ENCODE data around the gene PFDN4. TPM values are rescaled to one million over a fixed set of nuclear protein-coding genes. Genes with fewer than 3 reads are reported as not detected.

Gene PFDN4, protein sequence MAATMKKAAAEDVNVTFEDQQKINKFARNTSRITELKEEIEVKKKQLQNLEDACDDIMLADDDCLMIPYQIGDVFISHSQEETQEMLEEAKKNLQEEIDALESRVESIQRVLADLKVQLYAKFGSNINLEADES
- polyA plus RNA-seq: 10 to 100 TPM; 30.4 to 56.3 (median 35.4) TPM

DNA sequence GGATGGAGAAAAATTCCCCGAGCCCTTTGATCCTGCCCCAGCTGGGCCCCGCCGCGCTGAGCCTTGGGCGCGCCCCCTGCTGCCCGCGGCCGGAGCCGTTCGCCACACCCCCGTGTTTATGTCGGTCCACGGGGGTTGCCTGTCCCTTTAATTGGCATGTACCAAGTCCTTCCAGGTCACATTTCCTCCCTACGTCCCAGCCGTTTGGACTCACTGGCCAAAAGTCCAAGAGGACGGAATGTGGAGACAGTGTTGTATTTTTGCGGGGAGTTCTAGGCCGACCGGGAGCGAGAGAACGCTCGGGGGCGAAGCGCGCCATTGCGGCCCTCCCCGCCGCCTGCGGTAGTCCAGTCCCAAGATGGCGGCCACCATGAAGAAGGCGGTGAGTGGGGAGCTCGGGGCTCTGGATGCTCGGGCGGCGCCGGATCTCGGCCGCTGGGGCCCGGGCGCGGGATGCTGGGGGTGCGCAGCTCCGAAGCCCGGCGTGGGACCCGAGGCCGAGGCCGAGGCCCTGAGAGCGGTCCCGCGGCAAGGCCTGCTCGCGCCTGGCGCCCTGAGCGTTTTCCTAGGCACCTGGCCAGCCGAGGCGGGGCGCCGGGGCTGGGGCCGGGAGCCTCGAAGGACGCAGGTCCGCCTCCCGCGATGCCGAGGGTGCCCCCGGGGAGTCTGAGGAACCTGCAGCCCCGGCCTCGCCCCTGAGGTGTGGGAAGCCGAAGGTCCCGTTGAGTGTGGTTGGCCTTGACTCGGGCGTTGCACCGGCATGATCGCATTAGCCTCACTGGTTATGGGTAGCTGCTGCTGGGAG is at the start of gene PFDN4:
PFDN4 (plus strand) TSS at position 345 of the 805 bp plus-strand sequence; CDS start at position 359, 14 bp downstream.
- peak within 1 kb of the TSS; percentile 95 for H3K27ac ChIP-seq (ENCODE audit: low read depth, low read length)
- WGBS, 3 donors: 0 to 1% (median 0%) methylated on average over 67 to 76 of the region's 76 CpGs

DNA sequence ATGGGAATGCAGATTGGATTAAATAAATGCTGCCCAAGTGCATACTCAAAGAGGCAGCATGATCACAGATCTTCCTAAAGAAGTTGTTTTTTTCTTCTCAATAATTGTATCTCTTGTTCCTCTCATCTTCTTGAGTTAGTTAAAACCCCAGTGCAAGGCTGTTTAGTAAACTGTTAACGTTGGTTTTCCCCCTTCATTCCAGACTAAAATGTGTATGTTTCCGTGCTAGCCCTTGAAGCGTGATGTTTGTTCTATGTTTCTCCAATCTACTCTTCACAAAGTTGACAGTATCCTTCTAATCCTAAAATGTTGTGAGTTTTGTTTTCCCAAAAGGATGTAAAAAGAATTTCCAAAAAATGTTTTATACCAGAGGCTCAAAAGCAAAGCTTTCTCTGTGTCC is 49.7 kb upstream of the PFDN4 start:
- 74 to 85% (median 77%) methylated on average over 3 of the region's 3 CpGs for WGBS, 3 donors
- no peak overlapping the region for H3K27ac ChIP-seq (ENCODE audit: low read depth, low read length)

DNA sequence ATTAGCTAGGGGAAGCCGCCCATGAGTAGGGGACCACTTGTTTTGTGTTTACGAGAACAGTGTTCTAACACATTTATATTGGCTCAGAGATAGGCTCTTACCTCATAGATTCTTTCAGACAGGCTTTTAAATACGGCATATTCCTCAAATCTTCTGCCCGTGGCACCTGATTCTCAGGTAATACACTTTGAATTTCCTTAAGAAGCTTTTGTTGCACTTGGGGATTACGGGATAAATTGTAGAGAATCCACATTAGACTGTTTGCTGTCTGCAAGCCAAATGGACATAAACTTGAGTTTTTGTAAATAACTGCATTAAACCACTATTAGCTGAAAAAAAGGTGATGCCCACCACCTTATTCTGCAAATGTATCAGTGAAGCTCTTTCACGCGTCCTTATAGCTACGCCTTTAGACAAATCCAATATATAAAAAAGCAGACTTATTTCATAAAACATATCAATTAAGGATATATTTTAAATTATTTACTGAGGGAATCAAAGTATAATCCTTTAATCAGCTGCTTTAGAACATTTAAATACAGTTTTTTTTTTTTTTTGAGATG is 49.0 kb upstream of the PFDN4 start:
- no peak overlapping the region for H3K27ac ChIP-seq (ENCODE audit: low read depth, low read length)
- 87 to 91% (median 87%) methylated on average over 8 of the region's 8 CpGs for WGBS, 3 donors

DNA sequence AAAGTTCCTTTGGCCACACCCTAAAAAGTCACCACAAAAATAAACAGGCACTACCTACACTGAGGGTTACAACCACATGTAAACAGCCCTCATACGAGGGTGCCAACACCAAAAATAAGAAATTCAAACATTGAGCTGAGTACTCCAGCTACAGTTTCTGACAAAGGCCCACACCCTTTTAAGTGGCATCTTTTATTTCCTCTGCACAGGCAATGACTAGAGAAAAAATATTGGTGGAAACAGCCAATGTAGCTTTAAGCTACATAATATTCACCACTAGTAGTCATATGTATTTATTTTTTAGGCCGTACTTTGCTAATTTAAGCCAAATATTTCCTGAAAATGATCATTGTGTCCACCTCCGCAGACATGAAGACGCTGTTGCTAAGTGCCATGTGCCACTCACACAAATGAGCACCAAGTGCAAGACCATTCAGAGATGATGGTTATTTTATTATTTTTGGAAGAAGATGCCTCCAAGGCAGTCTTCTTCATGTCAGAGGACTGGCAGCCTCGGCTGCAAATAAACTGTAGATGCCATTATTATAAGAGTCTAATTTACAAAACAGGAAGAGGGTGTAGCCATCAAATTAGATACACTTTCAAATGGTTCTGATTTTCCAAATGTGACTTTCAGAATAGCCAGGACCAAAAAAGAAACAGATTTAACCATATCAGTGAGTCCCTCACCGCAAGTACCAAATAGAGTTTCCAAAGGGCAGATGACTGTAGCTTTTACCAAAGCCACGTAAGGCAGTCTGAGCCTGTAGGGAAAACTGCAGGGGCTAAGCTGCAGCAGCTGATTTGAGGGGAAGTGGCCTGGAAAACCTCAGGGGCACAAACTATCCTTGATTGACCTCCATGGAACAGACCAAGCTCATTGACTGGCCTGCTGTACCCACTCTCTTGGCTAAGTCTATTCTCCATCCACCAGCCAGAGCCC is 47.6 kb upstream of the PFDN4 start:
- WGBS, 3 donors: 79 to 86% (median 84%) methylated on average over 7 of the region's 7 CpGs

DNA sequence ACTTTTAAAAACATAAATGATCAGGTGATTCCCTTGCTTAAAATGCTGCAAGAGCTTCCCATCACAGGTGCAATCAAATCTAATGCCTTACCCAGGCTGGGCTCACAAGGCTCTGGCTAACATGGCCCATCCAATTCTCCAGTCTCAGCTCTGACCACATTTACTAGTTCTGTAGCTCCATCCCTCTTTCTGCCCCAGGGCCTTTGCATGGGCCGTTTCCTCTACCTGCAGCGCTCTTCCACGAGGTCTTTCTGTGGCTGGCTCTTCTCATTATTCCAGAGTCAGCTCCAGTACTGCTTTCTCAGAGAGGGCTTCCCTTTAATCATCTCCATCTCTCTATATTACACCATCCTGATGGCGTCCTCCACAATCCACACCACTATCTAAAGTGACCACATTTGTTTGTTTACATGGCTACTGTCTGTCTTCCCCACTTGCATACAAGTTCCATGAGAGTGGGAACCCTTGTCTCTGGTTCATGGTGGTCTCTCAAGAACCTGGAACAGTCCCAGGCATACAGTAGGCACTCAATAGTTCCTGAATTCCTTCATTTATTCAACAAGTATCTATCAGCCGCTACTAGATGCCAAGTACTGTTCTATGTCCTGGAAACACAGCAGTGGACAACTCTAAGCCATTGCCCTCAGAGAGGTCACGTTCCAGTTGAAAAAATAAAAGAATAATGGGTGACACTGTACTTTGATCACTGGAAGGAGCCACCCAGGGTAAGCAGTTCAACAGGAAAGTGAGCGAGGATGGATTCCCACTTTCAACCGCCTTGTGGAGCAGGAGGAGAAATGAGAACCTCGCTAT is 46.7 kb upstream of the PFDN4 start:
- 81 to 91% (median 91%) methylated on average over 9 of the region's 9 CpGs for WGBS, 3 donors

More for the DNA sequence above, 47.6 kb upstream of the PFDN4 start:
- H3K27ac ChIP-seq (ENCODE audit: low read depth, low read length): no peak overlapping the region

DNA sequence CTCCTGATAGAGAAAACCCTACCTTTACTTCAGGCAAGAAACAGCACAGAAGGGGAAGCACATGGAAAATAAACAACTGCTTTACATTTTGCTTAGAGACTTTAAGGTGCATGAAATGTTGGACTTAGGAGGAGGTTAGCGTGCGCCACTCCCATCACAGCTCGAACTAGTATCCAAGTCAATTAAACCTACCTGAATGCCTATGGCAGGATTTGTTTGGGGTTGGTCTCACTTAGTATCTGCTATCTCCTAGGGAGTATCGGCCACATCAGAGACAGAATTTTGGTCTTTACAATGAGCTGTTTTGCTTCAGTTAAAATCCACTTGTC is 46.1 kb upstream of the PFDN4 start:
- WGBS, 3 donors: 93 to 96% (median 93%) methylated on average over 4 of the region's 4 CpGs

More for the DNA sequence above, 46.7 kb upstream of the PFDN4 start:
- H3K27ac ChIP-seq (ENCODE audit: low read depth, low read length): no peak overlapping the region

DNA sequence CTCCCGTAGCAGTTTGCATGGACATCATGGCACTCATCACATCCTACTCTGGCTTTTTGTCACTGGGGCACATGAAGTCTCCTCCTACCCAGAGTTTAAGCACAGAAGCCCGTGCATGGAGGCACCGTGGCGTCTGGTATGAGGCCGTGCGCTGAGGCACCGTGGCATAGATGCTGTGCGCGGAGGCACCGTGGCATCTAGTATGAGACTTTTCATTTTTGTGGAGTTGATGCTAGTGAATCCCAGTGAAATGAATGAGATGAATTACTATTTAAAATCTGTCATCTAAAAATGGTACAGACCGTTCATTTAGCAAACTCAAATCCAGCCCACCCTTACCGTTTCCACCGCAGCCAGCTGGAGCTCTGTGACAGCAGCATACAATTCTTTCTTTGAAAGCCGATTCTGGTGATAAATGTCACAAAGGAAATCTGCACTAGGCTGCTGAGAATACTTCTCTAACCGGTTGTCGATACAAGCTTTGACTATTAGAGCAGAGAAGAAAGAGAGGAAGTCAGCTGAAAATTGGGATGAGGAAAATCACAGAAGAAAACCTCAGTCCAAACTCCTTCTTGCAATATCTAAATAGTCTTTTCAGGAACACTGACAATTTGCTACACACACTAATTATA is 45.4 kb upstream of the PFDN4 start:
- 46 to 60% (median 57%) methylated on average over 16 of the region's 16 CpGs for WGBS, 3 donors

More for the DNA sequence above, 46.1 kb upstream of the PFDN4 start:
- no peak overlapping the region for H3K27ac ChIP-seq (ENCODE audit: low read depth, low read length)

DNA sequence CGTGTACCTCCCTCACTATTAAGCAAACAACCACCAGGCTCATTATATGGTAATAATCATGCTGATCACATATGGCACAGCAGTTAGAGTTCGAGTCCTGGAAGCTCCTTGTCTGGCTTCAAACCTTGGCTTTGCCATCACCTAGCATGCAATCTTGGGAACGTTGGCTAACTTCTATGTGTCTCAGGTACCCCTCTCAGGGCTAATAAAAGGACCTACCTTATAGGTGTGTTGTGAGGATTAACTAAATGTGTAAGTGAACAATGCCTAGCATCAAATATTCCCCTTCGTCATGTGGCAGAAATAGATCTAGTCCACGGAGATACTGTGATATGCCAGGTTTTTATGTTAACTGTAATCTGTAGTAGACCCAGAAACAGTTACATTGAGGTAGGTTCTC is 44.5 kb upstream of the PFDN4 start:
- H3K27ac ChIP-seq (ENCODE audit: low read depth, low read length): no peak overlapping the region
- WGBS, 3 donors: 82 to 87% (median 84%) methylated on average over 5 of the region's 5 CpGs

More for the DNA sequence above, 45.4 kb upstream of the PFDN4 start:
- H3K27ac ChIP-seq (ENCODE audit: low read depth, low read length): no peak overlapping the region

DNA sequence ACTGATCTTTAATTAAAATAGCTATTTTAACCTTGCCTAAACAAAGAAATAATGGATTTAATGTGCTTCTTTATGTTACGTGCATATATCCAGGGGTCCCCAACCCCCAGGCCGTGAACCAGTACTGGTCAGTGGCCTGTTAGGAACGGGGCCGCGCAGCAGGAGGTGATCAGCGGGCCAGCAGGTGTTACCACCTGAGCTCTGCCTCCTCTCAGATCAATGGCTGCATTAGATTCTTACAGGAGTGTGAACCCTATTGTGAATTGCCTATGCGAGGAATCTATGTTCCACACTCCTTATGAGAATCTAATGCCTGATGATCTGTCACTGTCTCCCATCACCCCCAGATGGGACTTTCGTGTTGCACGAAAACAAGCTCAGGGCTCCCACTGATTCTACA is 42.9 kb upstream of the PFDN4 start:
- 90 to 93% (median 93%) methylated on average over 9 of the region's 9 CpGs for WGBS, 3 donors
- H3K27ac ChIP-seq (ENCODE audit: low read depth, low read length): no peak overlapping the region

DNA sequence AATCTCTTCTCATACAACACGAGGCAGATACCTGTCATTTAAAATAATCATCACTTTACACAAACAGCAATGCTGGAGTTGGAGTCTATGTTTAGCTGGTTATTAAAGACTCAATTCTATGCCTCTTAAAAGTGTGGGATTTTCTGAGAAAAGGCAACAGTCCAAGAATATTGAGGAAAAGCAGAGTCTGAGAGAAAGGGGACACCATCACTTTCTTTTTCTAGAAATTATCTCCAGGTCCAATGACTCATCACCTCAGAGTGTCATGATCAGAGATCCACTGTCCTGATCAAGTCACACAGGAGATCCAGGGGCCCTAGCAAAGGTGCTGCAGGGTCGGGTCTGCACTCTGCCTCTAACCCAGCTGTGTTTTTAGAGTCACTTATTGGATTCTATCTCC is 42.1 kb upstream of the PFDN4 start:
- no peak overlapping the region for H3K27ac ChIP-seq (ENCODE audit: low read depth, low read length)
- WGBS, 3 donors: 32 to 59% (median 55%) methylated on average over 2 of the region's 2 CpGs

DNA sequence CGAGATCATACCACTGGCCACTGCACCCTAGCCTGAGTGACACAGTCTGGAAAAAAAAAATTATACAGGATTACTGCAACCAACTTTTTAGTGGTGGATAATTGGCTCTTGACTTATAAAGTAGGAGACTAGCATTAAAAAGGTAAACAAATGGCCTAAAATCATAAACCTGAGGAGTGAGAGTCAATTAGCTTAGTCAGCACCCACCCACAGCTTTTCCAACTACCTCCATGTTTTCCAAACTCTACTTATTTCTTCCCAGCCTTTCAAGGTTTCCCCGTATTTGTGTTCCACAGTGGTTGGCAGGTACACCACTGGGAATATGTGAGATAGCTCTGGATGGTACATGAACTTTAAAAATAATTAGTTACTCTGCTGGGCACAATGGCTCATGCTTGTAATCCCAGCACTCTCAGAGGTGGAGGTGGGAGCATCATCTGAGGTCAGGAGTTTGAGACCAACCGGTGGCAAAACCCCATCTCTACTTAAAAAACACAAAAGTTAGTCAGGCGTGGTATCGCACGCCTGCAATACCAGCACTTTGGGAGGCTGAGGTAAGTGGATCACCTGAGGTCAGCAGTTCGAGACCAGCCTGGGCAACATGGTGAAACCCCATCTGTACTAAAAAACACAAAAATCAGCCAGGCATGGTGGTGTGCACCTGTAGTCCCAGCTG is 40.8 kb upstream of the PFDN4 start:
- no peak overlapping the region for H3K27ac ChIP-seq (ENCODE audit: low read depth, low read length)
- WGBS, 3 donors: 90 to 94% (median 93%) methylated on average over 7 of the region's 7 CpGs

DNA sequence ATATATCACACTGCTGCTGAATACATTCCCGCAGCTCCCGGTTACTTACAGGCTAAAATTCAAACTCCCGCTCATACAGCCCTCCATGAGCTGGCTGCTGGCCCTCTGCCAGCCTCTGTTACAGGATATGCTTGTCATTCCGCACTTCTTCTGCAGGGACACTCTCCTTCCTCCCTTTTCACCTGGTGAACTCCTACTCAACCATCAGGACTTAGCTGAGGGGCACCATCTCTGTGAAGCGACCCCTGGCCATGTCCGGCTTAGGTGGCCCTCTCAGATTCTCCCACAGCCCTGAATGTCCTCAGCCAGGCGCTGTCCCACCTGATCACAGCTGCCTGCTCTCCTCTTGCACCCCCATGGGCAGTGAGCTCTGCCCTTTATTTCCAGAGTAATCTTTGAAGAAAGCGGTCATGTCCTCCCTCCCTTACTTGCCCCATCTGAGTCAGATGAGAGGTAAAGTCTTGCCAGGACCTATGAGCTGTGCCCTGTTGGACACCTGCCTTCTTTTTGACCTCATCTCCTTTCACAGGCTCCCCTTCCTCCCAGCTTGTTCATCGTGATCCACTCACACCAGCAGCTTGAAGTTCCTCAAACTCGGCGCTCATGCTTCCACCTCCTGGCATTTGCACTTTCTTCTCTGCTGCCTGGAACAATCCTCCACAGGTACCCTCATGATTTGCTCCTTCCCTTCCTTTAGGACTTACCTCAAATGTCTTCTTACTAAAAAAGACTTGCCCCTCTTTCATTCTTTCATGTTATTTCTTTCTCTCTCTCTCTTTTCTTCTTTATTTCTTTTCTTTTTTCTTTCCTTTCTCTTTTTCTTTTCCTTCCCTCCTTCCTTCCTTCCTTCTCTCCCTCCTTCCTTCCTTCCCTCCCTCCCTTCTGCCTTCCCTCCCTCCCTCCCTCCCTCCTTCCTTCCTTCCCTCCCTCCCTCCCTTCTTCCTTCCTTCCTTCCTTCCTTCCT is 39.7 kb upstream of the PFDN4 start:
- 56 to 61% (median 58%) methylated on average over 11 of the region's 11 CpGs for WGBS, 3 donors
- no peak overlapping the region for H3K27ac ChIP-seq (ENCODE audit: low read depth, low read length)

DNA sequence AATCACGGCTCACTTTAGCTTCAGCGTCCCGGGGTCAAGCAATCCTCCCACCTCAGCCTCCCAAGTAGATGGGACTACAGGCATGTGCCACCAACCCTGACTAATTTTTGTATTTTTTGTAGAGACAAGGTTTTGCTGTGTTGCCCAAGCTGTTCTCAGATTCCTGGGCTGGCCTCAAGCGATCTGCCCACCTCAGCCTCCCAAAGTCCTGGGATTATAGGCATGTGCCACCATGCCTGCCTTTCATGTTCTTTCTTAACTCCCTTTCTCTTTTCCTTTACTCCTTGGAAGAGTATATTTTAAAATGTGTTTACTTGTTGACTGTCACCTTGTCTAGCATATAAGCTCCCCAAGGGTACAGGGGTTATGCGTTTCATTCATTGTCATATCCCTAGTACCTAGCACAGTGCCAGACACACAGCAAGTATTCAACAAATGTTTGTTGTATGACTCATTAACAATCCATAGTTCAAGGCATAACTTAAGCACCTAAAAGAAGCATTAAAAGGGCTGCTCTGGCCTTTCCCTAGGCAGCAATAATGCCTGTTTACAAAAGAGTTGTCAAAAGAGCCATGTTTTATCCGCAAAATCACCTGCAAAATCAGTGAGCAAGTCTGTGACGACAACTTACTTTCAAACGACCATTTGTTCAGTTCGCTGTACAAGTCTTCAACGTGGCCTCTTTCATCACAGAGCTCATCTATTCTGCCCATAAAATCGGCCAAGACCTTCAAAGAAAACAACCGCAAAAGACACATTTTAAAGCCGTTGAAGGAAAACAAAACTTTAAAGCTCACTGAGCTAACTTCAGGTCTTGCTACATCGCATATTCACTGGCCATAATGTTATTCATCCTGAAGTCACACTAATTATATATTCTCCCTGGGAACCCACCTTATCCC is 38.7 kb upstream of the PFDN4 start:
- 69 to 77% (median 71%) methylated on average over 14 of the region's 14 CpGs for WGBS, 3 donors
- no peak overlapping the region for H3K27ac ChIP-seq (ENCODE audit: low read depth, low read length)

DNA sequence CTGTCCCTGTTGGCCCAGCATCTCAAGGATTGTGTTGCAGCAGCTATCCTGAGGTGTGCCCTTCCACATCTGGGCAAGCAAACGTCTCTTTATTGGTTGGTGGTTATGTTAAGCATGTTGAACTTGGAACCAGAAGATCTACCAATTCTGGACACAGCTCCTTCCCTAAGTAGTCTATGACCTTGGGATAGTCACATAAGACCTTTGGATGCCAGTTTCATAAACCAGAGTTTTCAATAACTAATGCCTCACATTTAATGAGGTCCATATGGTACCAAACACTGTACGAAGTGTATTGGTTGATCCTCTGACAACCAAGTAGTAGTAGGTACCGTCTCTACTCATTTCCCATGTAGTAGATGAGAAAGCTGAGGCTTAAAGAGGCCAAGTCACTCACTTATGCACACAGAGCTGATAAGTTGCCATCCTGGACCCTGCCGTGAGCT is 37.8 kb upstream of the PFDN4 start:
- H3K27ac ChIP-seq (ENCODE audit: low read depth, low read length): no peak overlapping the region
- WGBS, 3 donors: 61 to 70% (median 69%) methylated on average over 4 of the region's 4 CpGs

DNA sequence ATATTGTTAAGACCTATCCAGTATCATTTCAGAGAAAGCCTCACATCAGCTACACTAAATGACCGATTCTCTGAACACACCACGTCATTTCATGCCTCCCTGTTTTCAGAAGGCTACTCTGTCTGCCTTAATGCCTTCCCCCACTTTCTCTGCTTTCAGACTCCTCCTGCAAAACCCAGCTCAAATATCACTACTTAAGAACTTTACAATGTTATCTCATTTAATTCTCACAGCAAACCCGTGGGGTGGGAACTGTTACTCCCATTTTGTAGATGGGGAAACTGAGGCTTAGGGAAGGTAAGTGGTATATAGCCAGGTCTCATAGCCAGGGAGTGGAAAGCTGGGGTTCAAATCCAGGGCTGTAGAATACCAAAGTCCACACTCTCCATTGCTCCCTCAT is 36.9 kb upstream of the PFDN4 start:
- 60 to 66% (median 63%) methylated on average over 3 of the region's 3 CpGs for whole genome bisulfite sequencing, 3 donors
- no peak overlapping the region for H3K27ac ChIP-seq (ENCODE audit: low read depth, low read length)
